ENCODE data around the gene PLPPR1. TPM values are rescaled to one million over a fixed set of nuclear protein-coding genes. Genes with fewer than 3 reads are reported as not detected.

Gene PLPPR1
- total RNA-seq, 1 donor from 2014 or later, result 3.2 TPM

- Histone ChIP-seq H3K9ac (no peak overlapping the region), H3K36me3 (no peaks in the 10 kb centered on the region), H3K4me2 (no peak overlapping the region), H2AFZ (replicated peaks) (no peak overlapping the region), H3K79me2 (ENCODE audit: low read depth) (no peaks in the 10 kb centered on the region), H3F3A (ENCODE audit: low read depth) (no peaks in the 10 kb centered on the region), H3K27me3 (no peaks in the 10 kb centered on the region), H3K9me3 (ENCODE audit: low read depth) (no peaks in the 10 kb centered on the region), H3K4me1 (no peaks in the 10 kb centered on the region), H3K4me3 (no peak overlapping the region), H3K27ac (no peak overlapping the region), H4K20me1 (ENCODE audit: low read depth) (no peaks in the 10 kb centered on the region)
- Mint-ChIP-seq H3K9me3 (no peaks in the 10 kb centered on the region), H3K27ac (no peak overlapping the region), H3K27me3 (ENCODE audit: insufficient read depth, low read depth) (peaks cover 3% of the 10 kb centered on the region), H3K36me3 (no peaks in the 10 kb centered on the region), H3K4me1 (no peaks in the 10 kb centered on the region), H3K4me3 (no peak overlapping the region)
- DNase-seq (ENCODE audit: low spot score), result no peak
- TF ChIP-seq EZH2 (IDR thresholded peaks at IDR 0.05) (no peak), CTCF (IDR thresholded peaks at IDR 0.05) (no peak), EZH2phosphoT487 (IDR thresholded peaks at IDR 0.05) (no peak)
Observed at GRCh38 chr9:101220341-101220740, 191.8 kb downstream of the PLPPR1 start.

- no peak overlapping the region for H3K27ac Mint-ChIP-seq
- H3K27me3 ChIP-seq, result no peaks in the 10 kb centered on the region
- H3K79me2 ChIP-seq (ENCODE audit: low read depth), result no peaks in the 10 kb centered on the region
- H3K9ac ChIP-seq, result no peak overlapping the region
- H3K36me3 Mint-ChIP-seq, result no peaks in the 10 kb centered on the region
- H3K27me3 Mint-ChIP-seq (ENCODE audit: insufficient read depth, low read depth), result peaks cover 4% of the 10 kb centered on the region
- no peaks in the 10 kb centered on the region for H3K4me1 Mint-ChIP-seq
- H3K4me1 ChIP-seq, result no peaks in the 10 kb centered on the region
- TF ChIP-seq EZH2 (IDR thresholded peaks at IDR 0.05) (no peak), CTCF (IDR thresholded peaks at IDR 0.05) (no peak), EZH2phosphoT487 (IDR thresholded peaks at IDR 0.05) (no peak)
- DNase-seq (ENCODE audit: low spot score), result no peak
- H3K36me3 ChIP-seq, result no peaks in the 10 kb centered on the region
- H2AFZ ChIP-seq (replicated peaks), result no peak overlapping the region
- H3K4me3 ChIP-seq, result no peak overlapping the region
- no peaks in the 10 kb centered on the region for H3K9me3 ChIP-seq (ENCODE audit: low read depth)
- no peak overlapping the region for H3K4me3 Mint-ChIP-seq
- H3K27ac ChIP-seq, result no peak overlapping the region
- H3K9me3 Mint-ChIP-seq, result no peaks in the 10 kb centered on the region
- no peaks in the 10 kb centered on the region for H4K20me1 ChIP-seq (ENCODE audit: low read depth)
- H3K4me2 ChIP-seq, result no peak overlapping the region
- no peaks in the 10 kb centered on the region for H3F3A ChIP-seq (ENCODE audit: low read depth)
Observed at GRCh38 chr9:101225271-101225670, 196.7 kb downstream of the PLPPR1 start.

GRCh38 chr9:101226161-101226560 lies 197.6 kb downstream of the PLPPR1 start:
- Mint-ChIP-seq H3K4me1 (no peaks in the 10 kb centered on the region), H3K4me3 (no peak overlapping the region), H3K9me3 (no peaks in the 10 kb centered on the region), H3K27me3 (ENCODE audit: insufficient read depth, low read depth) (peaks cover 4% of the 10 kb centered on the region), H3K36me3 (no peaks in the 10 kb centered on the region), H3K27ac (no peak overlapping the region)
- Histone ChIP-seq H3K27ac (no peak overlapping the region), H3K27me3 (no peaks in the 10 kb centered on the region), H3F3A (ENCODE audit: low read depth) (no peaks in the 10 kb centered on the region), H4K20me1 (ENCODE audit: low read depth) (no peaks in the 10 kb centered on the region), H3K36me3 (no peaks in the 10 kb centered on the region), H3K9me3 (ENCODE audit: low read depth) (no peaks in the 10 kb centered on the region), H2AFZ (replicated peaks) (no peak overlapping the region), H3K9ac (no peak overlapping the region), H3K4me2 (no peak overlapping the region), H3K4me1 (peaks cover 2% of the 10 kb centered on the region), H3K4me3 (no peak overlapping the region), H3K79me2 (ENCODE audit: low read depth) (no peaks in the 10 kb centered on the region)
- DNase-seq (ENCODE audit: low spot score), result no peak
- no peak for TF ChIP-seq EZH2phosphoT487 (IDR thresholded peaks at IDR 0.05)
- no peak for TF ChIP-seq CTCF (IDR thresholded peaks at IDR 0.05)
- no peak for TF ChIP-seq EZH2 (IDR thresholded peaks at IDR 0.05)

All from neural progenitor cell (in vitro differentiated cells).